ENCODE data around the gene SDHA.
"Not testable (repeated sequence)": the region's sequence is repeated elsewhere in the genome, so short reads cannot be mapped to it uniquely, and the experiment has no call there.

Gene SDHA

GRCh38 chr5:222951-223715, 5.0 kb downstream of the SDHA start:
- not testable (repeated sequence) for DNase-seq

GRCh38 chr5:223791-224190, 5.7 kb downstream of the SDHA start:
- no peak for DNase-seq

- no peak for DNase-seq
Observed at GRCh38 chr5:225334-225733, 7.2 kb downstream of the SDHA start.

- DNase-seq: not testable (repeated sequence)
Observed at GRCh38 chr5:227375-227774, 9.3 kb downstream of the SDHA start.

- no peak for DNase-seq
Observed at GRCh38 chr5:228886-229285, 10.8 kb downstream of the SDHA start.

GRCh38 chr5:230711-231110, 12.6 kb downstream of the SDHA start:
- DNase-seq: no peak

- DNase-seq: no peak
Observed at GRCh38 chr5:231661-232060, 13.5 kb downstream of the SDHA start.

- not testable (repeated sequence) for DNase-seq
Observed at GRCh38 chr5:233426-233825, 15.3 kb downstream of the SDHA start.

GRCh38 chr5:234450-234849, 16.3 kb downstream of the SDHA start:
- DNase-seq: no peak

- not testable (repeated sequence) for DNase-seq
Observed at GRCh38 chr5:235527-235926, 17.4 kb downstream of the SDHA start.

- DNase-seq: not testable (repeated sequence)
Observed at GRCh38 chr5:237931-238330, 19.8 kb downstream of the SDHA start.

GRCh38 chr5:240550-240949, 22.4 kb downstream of the SDHA start:
- DNase-seq: not testable (repeated sequence)

- not testable (repeated sequence) for DNase-seq
Observed at GRCh38 chr5:241045-241669, 23.0 kb downstream of the SDHA start.

GRCh38 chr5:243683-244367, 25.7 kb downstream of the SDHA start:
- not testable (repeated sequence) for DNase-seq

GRCh38 chr5:245717-246116, 27.6 kb downstream of the SDHA start:
- DNase-seq: not testable (repeated sequence)

GRCh38 chr5:250396-250795, 32.3 kb downstream of the SDHA start:
- DNase-seq: not testable (repeated sequence)

- DNase-seq: not testable (repeated sequence)
Observed at GRCh38 chr5:251016-251415, 32.9 kb downstream of the SDHA start.

GRCh38 chr5:251538-251937, 33.4 kb downstream of the SDHA start:
- not testable (repeated sequence) for DNase-seq

GRCh38 chr5:251975-252374, 33.9 kb downstream of the SDHA start:
- not testable (repeated sequence) for DNase-seq

- DNase-seq: no peak
Observed at GRCh38 chr5:252546-252945, 34.4 kb downstream of the SDHA start.

GRCh38 chr5:254322-254721, 36.2 kb downstream of the SDHA start:
- not testable (repeated sequence) for DNase-seq

GRCh38 chr5:255116-255515, 37.0 kb downstream of the SDHA start:
- not testable (repeated sequence) for DNase-seq

- not testable (repeated sequence) for DNase-seq
Observed at GRCh38 chr5:256347-256746, 38.2 kb downstream of the SDHA start.

GRCh38 chr5:257148-257547, 39.0 kb downstream of the SDHA start:
- no peak for DNase-seq
